Mammary epithelial cell (primary cell): Measurements from ENCODE around the gene SLC35F1.
A peak's percentile ranks its signal among the peaks of the same experiment; 100 is the strongest.

Experiments used
- EZH2 ChIP-seq: IDR thresholded peaks from 2 replicates; pipeline ENCODE4 v1.6.1; 2012; ENCODE audit warnings: low read length, inconsistent platforms, borderline replicate concordance
- TF ChIP-seq, protein P1 (sequence below), 2 donors: IDR thresholded peaks in 1 of 2; conservative IDR thresholded peaks in 1 of 2; 2 replicates each; pipeline ENCODE4 v1.5.1; 2011 to 2012; ENCODE audit warnings: inconsistent platforms in 2 of 2, low read length in 2 of 2, mild to moderate bottlenecking in 2 of 2, control low read depth in 1 of 2, low read depth in 1 of 2; ENCODE audit not compliant: insufficient read depth in 1 of 2; ENCODE audit errors: extremely low read depth in 1 of 2

DNA sequence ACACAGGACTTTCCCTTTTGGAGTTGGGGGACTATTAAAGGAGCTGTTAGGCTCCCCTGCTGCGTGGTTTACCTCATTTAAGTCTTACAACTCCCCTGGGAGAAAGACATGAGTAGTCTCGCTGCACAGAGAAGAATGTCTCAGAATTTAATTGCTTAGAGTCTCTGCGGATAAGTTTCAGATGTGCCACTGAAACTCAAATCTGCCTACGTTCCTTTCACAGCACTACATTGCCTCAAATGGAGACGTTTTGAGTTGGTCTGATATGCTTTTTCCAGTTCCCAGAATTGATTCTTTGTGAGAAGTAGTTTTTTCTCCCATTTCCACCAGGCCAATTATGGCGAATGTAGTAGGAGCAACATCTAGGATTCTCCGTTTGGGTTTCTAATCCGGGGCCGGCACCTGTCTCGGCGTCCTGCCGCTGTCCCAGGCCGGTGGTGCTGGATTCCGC, 532 bp upstream of the SLC35F1 start:
- TF ChIP-seq, protein P1, sequence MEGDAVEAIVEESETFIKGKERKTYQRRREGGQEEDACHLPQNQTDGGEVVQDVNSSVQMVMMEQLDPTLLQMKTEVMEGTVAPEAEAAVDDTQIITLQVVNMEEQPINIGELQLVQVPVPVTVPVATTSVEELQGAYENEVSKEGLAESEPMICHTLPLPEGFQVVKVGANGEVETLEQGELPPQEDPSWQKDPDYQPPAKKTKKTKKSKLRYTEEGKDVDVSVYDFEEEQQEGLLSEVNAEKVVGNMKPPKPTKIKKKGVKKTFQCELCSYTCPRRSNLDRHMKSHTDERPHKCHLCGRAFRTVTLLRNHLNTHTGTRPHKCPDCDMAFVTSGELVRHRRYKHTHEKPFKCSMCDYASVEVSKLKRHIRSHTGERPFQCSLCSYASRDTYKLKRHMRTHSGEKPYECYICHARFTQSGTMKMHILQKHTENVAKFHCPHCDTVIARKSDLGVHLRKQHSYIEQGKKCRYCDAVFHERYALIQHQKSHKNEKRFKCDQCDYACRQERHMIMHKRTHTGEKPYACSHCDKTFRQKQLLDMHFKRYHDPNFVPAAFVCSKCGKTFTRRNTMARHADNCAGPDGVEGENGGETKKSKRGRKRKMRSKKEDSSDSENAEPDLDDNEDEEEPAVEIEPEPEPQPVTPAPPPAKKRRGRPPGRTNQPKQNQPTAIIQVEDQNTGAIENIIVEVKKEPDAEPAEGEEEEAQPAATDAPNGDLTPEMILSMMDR (conservative IDR thresholded peaks at IDR 0.05 in 1 of 2, IDR thresholded peaks at IDR 0.05 in 1 of 2; ENCODE audit: extremely low read depth in 1 of 2, insufficient read depth in 1 of 2, low read depth in 1 of 2, low read length in 2 of 2), result no peak
- peak; percentile 65 for TF ChIP-seq EZH2
